Measurements from ENCODE around the gene CACNA1C.

GRCh38 chr12:2345902-2346301, 293.1 kb downstream of the CACNA1C start:
- TF ChIP-seq CTCF (IDR thresholded peaks at IDR 0.05; ENCODE audit: low read depth, low read length) = no peak
- no peak for TF ChIP-seq POLR2A (IDR thresholded peaks at IDR 0.05; ENCODE audit: extremely low read depth, insufficient read length)
- no peak for TF ChIP-seq MAX (IDR thresholded peaks at IDR 0.05; ENCODE audit: low read depth, low read length)
